ENCODE measurements around the gene GPANK1.

The GPANK1 gene

DNA sequence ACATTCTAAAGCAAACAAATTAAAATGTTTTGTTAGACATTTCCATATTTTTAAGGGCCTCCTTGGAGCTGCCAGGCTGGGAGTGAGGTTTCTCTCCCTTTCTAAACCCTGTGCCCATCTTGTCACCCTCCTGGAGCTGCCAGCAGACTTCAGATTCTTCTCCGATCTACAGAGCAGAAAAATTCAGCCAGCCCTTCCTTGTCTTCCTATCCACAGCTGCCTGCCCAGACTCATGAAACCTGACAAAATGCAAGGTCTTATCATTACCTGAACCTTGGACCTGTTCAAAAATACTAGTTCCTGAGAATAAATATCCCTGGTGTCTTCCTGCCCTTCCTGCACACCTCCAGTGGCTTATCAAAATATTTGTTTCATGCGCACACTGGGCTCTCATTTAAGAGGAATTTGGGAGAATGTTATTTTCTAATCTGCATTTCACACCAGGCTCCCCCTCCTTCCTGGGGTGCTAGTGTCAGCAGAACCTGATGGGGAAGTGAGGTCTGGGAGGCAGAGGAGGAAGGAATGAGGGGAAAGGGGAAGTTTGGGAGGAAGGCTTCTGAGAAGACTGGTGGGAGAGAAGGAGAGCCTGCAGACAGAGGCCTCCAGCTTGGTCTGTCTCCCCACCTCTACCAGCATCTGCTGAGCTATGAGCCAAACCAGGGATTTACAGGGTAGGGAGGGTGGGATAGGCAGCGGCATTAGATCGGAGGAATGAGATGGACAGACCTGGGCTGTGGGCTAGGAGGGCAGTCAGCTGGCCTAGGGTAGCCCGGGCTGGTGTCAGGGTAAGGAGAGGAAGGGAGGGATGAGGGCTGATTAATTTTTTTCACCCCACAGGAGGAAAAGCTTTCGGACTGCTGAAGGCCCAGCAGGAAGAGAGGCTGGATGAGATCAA is 49.9 kb downstream of the GPANK1 start, which contains the start of gene AIF1:
TSS of gene AIF1 (plus strand) at position 551 of the 895 bp plus-strand sequence. CDS start at position 647, 96 bp downstream.
- no peak for DNase-seq

GRCh38 chr6:31614075-31614619 is 50.6 kb downstream of the GPANK1 start:
- DNase-seq: no peak
